HT1080 (cell line): ENCODE results near the gene TAP1. TPM values are rescaled to one million over a fixed set of nuclear protein-coding genes. Genes with fewer than 3 reads are reported as not detected.

Source experiments
- DNase-seq: peaks from one replicate; pipeline ENCODE4 v3.0.0-alpha.2; 2015; ENCODE audit warnings: low read depth
- total RNA-seq: library from RNA; depleted of rRNA; stranded (reverse); fragments of >200 nt; shearing (Covaris generic); gene quantifications from 2 replicates; pipeline ENCODE4 v1.2.3, GENCODE V29; 2014

TAP1 gene
- total RNA-seq, 1 experiment from 2014 or later, result 32.0 TPM

DNA sequence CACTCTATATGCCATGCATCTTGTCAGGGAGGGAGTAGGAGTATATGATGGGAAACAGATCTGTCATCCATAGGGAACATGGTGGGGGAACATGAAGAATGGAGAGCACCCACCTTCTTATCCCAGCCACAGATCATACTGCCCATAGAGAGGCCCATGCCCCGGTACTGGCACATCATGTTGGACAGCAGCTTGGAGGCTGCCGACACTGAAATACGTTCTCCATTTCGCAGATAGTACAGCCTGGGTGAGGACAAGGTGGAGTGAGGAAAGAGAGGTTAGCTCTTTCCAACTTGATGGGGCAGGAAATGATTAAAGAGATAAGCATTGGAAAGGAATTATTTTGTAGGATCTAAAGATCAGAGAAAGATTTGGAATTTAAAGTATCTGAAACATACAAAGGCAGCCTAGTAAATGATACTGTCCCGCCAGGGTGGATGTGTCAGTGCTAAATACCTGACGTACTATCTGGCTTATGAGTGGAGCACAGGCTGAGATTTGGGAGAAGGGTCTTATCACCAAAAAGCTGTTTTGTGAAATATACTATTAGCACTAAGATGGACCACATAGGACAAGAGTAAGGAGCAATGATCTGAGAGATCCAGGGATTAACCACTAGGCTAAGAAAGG is 11.4 kb downstream of the TAP1 start:
- DNase-seq, result no peak

DNA sequence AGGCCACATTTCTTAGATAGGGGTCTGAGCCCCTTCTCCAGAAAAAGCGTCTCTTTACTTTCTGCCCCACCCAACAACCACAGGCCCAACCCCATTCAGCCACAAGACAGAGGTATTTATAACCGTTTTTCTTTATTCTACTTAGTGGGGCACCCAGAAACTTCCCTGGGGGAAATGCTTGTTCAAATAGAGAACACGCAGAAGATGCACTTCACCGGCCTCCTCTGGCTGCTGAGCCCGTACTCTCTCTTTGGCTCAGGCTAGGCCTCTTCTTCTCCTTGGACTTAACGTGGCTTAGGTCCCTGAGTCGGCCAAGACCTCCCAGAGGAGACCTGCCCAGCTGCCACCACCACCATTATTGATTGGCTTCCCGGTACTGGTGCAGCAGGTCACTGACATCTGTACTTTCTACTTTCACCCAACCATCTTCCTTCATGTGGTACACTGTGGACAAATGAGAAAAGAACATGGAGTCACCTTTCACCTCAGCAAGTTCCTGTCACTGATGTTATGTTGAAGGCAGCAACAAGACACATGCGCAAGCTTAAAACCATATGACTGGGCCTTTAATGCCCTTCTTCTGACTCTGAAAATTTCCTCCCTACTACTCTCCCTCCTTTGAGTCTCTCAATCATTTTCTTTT is 12.8 kb downstream of the TAP1 start:
- DNase-seq, result no peak

DNA sequence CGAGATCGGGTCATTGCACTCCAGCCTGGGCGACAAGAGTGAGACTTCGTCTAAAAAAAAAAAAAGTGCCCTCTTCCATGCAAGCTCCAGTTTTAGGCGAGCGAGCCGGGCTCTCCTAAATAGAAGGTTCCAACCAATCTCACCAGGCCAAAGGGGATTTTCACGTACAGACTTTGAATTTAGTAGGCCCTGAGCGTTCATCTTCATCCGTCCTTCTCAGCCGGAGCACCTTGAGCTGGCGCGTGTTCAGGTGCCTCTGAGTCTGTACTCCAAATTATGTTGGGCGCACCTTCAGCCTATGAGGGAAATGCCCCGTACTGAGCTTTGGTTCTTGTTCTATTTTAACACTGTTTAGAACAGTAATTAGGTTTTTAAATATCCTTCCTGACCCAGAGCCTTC is 14.1 kb downstream of the TAP1 start:
- no peak for DNase-seq

DNA sequence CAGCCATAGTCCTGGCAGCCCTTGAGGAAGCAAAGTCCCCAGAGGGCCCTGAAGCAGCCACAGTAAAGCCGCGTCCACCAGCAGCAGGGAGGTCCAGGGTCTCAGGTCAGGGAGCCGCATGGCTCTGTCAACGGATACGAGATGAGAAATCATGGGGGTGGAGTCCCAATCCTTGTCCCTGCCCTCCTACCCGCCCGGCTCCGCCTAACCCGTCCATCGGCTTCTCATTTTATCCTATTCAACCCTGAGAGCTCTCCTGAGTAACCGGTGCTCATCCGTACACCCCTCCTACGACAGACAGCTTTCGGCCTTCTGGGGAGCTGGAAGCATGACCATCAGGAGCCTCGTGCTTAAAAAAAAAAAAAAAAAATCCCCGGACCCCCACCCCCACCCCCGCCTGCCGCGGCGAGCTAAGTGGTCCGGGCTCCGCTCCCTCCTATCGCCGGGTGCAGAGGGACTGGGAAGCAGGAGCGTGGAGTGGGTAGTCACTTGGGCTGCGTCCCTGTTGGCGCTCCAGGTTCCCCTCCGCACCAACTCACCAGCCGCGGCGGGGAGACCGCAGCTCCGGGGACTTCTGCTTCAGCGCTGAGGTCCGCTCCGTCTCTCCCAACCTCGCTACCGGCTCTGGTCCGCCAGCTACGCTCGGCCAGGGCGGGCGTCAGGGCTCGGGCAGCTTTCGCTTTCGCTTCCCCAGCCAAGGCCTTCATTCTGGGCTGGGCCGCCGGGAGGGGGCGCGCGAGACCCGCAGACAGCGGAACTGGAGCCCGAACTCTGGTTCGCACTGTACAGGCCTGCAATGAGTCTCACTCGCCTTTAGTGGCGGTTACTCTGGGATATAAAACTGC is 15.2 kb downstream of the TAP1 start, which contains the start of gene TAP2:
TSS of gene TAP2 (minus strand) at position 626 of the 845 bp plus-strand sequence. CDS start at position 120, 506 bp downstream.
- peak; percentile 91 for DNase-seq

DNA sequence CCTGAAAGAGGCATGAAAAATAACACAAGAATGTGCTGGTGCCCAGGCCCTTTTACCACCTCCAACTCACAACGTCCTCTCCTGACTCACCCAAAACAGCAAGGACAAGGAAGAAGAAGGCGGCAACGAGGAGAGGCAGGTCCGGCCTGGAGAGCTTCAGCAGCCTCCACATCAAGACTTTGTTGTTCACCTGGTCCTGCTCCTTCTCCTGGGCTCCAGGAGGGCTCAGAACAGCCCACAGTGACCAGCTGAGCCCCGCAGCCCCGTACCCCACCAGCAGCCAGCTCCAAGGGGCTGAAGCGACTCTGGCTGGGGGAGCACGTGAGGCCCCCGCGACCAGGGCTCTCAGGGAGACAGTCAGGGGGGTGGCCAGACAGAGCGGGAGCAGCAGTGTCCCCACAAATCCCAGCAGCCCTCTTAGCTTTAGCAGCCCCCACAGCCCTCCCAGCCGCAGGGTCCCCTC is 15.8 kb downstream of the TAP1 start:
- DNase-seq, result peak; percentile 49

DNA sequence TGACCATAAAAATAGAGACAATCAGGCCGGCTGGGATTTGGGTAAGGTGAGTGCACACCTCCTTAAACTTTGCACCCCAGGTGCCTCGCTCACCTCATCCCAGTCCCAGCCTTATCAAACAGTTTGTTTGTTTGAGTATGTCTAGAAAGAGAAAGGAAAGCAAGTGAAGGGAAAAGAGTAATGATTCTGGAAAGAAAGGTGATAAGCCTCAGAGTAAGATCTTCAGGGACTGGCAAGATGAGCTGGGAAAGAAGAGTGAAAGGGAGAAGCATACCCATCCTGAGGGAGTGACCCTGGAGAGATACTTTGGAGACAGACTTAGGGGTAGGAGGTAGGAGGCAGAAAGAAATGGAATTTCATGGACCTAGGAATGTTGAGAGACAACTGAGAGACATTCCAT is 16.6 kb downstream of the TAP1 start:
- DNase-seq, result no peak

DNA sequence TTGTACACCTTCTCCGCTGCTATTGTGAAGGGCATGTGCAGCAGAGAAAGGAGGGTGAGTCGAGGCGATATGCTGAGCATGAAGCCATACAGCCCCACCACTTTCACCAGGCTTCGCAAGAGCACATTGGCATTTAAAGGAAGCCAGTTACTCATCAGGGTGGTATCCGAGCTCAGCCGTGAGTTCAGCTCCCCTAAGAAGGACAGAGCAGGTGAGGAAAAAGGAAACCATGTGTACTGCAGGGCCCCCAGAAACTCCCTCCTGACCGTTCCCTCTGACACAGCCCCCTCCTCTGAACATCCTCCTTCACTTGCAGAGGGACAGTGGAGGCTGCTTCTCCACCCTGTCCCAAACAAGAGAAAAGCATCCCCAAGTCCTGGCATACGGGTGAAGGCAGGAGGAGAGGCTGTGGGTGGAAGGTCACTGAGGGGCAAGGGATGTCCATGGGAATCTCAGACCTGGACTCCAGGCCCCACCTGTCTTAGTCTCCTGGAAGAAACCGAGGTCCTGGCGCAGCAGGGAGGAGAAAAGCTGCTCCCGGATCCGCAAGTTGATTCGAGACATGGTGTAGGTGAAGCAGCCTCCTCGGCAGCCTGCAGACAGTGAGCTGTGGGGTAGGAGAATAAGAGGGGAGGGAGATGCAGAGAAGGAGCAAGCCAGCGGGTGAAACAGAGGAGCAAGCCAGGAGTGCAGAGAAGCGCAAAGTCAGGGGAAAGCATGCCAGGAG is 18.2 kb downstream of the TAP1 start:
- no peak for DNase-seq

DNA sequence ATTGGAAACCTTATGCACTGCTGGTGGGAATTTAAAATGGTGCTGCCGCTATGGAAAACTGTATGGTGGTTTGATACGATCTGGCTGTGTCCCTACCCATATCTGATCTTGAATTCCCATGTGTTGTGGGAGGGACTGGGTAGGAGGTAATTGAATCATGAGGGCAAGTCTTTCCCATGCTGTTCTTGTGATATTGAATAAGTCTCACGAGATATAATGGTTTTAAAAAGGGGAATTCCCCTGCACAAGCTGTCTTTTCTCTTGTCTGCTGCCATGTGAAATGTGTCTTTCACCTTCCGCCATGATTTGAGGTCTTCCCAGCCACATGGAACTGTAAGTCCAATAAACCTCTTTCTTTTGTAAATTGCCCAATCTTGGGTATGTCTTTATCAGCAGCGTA is 19.8 kb downstream of the TAP1 start:
- no peak for DNase-seq

GRCh38 chr6:32832535-32832934 is 21.0 kb downstream of the TAP1 start:
- DNase-seq, result no peak

GRCh38 chr6:32830936-32831335 is 22.6 kb downstream of the TAP1 start:
- DNase-seq, result no peak

GRCh38 chr6:32830017-32830416 is 23.5 kb downstream of the TAP1 start:
- DNase-seq, result no peak

GRCh38 chr6:32829495-32829894 is 24.0 kb downstream of the TAP1 start:
- no peak for DNase-seq

DNA sequence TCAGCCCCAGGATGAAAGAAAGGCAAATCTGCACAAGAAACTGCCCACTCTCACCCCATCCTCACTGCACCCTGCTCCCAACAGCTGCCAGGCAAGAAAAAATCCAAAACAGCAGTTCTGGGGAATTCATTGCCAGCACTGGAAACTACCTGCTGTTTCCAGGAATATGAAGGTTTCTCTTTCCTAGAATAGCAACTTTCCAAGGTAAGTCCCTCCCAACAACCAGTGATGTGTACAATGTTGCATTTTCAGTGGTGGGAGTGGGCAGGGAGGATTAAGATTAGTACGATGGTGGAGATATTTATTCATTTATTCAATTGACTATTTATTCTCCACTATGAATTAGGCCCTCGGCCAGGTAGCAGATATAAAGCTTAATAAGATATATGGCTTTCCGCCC is 26.5 kb downstream of the TAP1 start:
- no peak for DNase-seq

GRCh38 chr6:32825966-32826365 is 27.5 kb downstream of the TAP1 start:
- DNase-seq, result peak; percentile 91

- DNase-seq, result peak; percentile 89
Measured at GRCh38 chr6:32819729-32820128, 33.8 kb downstream of the TAP1 start.

GRCh38 chr6:32818867-32819266 is 34.6 kb downstream of the TAP1 start:
- DNase-seq, result no peak

DNA sequence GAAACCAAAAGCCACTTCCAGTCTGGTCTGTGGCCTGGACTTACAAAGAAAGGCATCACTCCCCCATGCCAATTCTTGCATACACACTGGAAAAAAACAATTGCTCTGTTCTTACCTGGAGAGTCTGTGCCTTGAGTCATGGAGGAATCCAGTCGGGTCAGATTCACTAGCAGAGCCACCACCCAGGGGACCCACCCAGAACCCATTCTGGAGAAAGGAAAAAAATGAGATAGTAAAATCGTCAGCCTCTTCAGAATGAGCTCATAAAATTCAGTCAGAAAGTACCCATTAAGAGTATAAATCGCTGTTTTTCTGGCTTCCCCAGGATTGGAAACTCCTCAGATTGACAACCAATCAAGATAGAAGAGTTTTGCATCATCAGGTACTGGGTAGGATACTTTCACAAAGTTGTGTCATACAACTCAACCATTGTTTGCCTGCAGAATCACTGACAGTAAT is 36.7 kb downstream of the TAP1 start, which contains the start of gene HLA-DOB:
TSS of gene HLA-DOB (minus strand) at position 257 of the 459 bp plus-strand sequence. CDS start at position 206, 51 bp downstream.
- DNase-seq, result no peak

DNA sequence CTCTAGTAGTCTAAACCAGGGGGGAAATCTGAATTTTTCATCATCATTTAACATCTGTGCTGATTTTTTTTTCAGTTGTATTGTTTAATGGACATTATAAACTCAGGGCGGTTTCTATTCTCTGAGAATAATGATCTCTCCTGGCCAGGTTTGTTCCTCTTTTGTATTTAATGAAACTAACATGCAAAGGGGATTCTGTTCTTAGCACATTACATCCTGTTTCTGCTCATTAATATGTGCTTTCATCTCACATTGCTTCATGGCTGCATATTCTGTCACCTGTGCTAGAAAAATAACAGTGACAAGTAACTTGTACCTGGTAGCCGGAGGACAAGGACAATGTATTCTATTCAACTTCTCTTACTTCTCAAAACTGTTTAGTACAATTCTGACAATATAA is 37.5 kb downstream of the TAP1 start:
- no peak for DNase-seq

GRCh38 chr6:32815115-32815514 is 38.4 kb downstream of the TAP1 start:
- no peak for DNase-seq

DNA sequence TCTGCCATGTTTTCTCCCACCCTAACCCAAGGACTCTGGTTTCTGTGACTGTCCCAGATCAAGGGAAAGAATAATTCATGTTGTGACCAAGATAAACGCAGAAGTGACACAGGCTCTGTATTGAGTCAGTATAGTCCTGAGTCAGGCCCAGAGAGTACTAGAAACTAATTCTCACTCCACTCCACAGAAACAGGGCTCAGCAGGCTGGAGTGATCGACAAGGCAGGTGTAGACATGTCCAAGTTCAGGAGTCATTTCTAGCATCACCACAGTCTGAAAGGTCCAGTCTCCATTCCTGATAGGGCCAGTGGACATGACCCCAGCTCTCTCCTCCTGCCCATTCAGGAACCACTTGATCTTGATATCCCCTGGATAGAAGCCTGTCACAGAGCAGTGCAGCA is 39.4 kb downstream of the TAP1 start:
- no peak for DNase-seq

- no peak for DNase-seq
Measured at GRCh38 chr6:32809171-32809570, 44.3 kb downstream of the TAP1 start.
